Measurements from ENCODE around the gene CD44. TPM values are rescaled to one million over a fixed set of nuclear protein-coding genes. Genes with fewer than 3 reads are reported as not detected.

Gene CD44
- polyA plus RNA-seq, 1 of the 3 experiments (the other 2 are of a cell fraction) = 457 TPM

GRCh38 chr11:35246745-35247144 lies 107.8 kb downstream of the CD44 start:
- 33% methylated on average over 2 of the region's 2 CpGs for WGBS (ENCODE audit: low lambda C conversion rate)
- H2AFZ ChIP-seq (ENCODE audit: low read depth) = no peak overlapping the region

DNA sequence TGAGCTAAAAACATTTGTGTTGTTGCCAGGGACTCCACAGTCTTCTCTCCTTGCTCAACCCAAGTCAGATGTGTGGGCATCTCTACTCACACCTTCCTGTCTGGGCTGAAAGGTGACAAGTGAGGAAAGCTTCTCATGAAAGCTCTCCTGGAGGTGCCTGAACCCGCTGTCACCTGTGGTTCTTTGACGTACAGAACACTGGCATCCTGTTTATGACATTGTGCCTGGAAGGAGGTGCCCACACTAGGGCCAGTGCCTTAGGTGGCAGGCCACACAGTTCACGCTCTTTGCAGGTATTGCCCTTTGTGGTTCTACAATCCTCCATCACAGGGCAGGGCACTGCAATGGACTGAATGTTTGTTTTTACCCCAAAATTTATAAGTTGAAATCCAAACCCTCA lies 108.5 kb downstream of the CD44 start:
- no peaks in the 10 kb centered on the region for H3K79me2 ChIP-seq (ENCODE audit: insufficient read depth)
- no peak overlapping the region for H3K4me3 ChIP-seq (ENCODE audit: low read depth in 2 of 2, low read length in 1 of 2)
- H3K4me1 ChIP-seq (ENCODE audit: control insufficient read depth in 1 of 2, insufficient read depth in 2 of 2, low read depth in 1 of 2, low read length in 1 of 2) = no peaks in the 10 kb centered on the region
- H3K27me3 ChIP-seq (ENCODE audit: insufficient read depth) = no peaks in the 10 kb centered on the region
- no peak overlapping the region for H3K9ac ChIP-seq
- no peaks in the 10 kb centered on the region for H3K9me2 ChIP-seq
- ChIA-PET CTCF (interaction anchor here (0.6 to 1.4 kb wide), 5 partner anchors 9 to 250 kb away, joined by 3 to 4 read pairs (median 3); no protein-coding TSS in a partner anchor), POLR2A (no interaction called here)
- no peak for DNase-seq
- WGBS (ENCODE audit: low lambda C conversion rate) = 96% methylated on average over 3 of the region's 3 CpGs
- no peaks in the 10 kb centered on the region for H4K20me1 ChIP-seq (ENCODE audit: insufficient read depth)
- H3K36me3 ChIP-seq (replicated peaks in 1 of 2; ENCODE audit: control insufficient read depth in 1 of 2, insufficient read depth in 2 of 2, low read length in 1 of 2) = no peaks in the 10 kb centered on the region
- no peak overlapping the region for H3K4me2 ChIP-seq
- H3K9me3 ChIP-seq = no peaks in the 10 kb centered on the region
- H2AFZ ChIP-seq (ENCODE audit: low read depth) = no peak overlapping the region
- H3K27ac ChIP-seq (ENCODE audit: low read depth in 2 of 2, low read length in 1 of 2) = no peak overlapping the region; a peak in 1 of 4 replicates
- H3F3A ChIP-seq (replicated peaks; ENCODE audit: insufficient read depth) = peaks cover 3% of the 10 kb centered on the region
- TF ChIP-seq GATA2 (CRISPR knock-in tag; IDR thresholded peaks at IDR 0.05) (no peak), NFIC (IDR thresholded peaks at IDR 0.05; ENCODE audit: borderline replicate concordance) (no peak), FOXJ3 (CRISPR knock-in tag; IDR thresholded peaks at IDR 0.05) (no peak), TEAD4 (IDR thresholded peaks at IDR 0.05; ENCODE audit: borderline replicate concordance, insufficient read depth) (no peak), PBX3 (IDR thresholded peaks at IDR 0.05) (no peak), EP300 (IDR thresholded peaks at IDR 0.05; ENCODE audit: borderline replicate concordance in 1 of 2, low read depth in 1 of 2, low read length in 1 of 2) (no peak), FOSL2 (IDR thresholded peaks at IDR 0.05; ENCODE audit: borderline replicate concordance, low read depth) (no peak), POLR2AphosphoS5 (IDR thresholded peaks at IDR 0.05; ENCODE audit: low read depth, low read length) (no peak), SIN3A (IDR thresholded peaks at IDR 0.05; ENCODE audit: borderline replicate concordance, low read depth, low read length) (no peak), JUND (IDR thresholded peaks at IDR 0.05) (no peak), SMC3 (IDR thresholded peaks at IDR 0.05; ENCODE audit: low read depth, low read length) (no peak)
- TF ChIP-seq, protein P1, sequence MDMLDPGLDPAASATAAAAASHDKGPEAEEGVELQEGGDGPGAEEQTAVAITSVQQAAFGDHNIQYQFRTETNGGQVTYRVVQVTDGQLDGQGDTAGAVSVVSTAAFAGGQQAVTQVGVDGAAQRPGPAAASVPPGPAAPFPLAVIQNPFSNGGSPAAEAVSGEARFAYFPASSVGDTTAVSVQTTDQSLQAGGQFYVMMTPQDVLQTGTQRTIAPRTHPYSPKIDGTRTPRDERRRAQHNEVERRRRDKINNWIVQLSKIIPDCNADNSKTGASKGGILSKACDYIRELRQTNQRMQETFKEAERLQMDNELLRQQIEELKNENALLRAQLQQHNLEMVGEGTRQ (IDR thresholded peaks at IDR 0.05; ENCODE audit: borderline replicate concordance, low read depth, low read length) = no peak
- TF ChIP-seq, protein P2, sequence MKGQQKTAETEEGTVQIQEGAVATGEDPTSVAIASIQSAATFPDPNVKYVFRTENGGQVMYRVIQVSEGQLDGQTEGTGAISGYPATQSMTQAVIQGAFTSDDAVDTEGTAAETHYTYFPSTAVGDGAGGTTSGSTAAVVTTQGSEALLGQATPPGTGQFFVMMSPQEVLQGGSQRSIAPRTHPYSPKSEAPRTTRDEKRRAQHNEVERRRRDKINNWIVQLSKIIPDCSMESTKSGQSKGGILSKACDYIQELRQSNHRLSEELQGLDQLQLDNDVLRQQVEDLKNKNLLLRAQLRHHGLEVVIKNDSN (IDR thresholded peaks at IDR 0.05; ENCODE audit: borderline replicate concordance, low read depth) = no peak

More at GRCh38 chr11:35246745-35247144, 107.8 kb downstream of the CD44 start:
- ChIA-PET POLR2A (no interaction called here), CTCF (interaction anchor here (0.6 to 1.4 kb wide), 7 partner anchors 8 to 321 kb away, joined by 3 to 4 read pairs (median 3); no protein-coding TSS in a partner anchor)
- no peak overlapping the region for H3K4me2 ChIP-seq
- H3K9me2 ChIP-seq = no peaks in the 10 kb centered on the region
- no peaks in the 10 kb centered on the region for H3K79me2 ChIP-seq (ENCODE audit: insufficient read depth)
- H3K9me3 ChIP-seq = no peaks in the 10 kb centered on the region
- no peak overlapping the region for H3K4me3 ChIP-seq (ENCODE audit: low read depth in 2 of 2, low read length in 1 of 2)
- peak overlapping the region; percentile 24 to 58; a peak in 2 of 4 replicates for H3K27ac ChIP-seq (ENCODE audit: low read depth in 2 of 2, low read length in 1 of 2)
- H3K27me3 ChIP-seq (ENCODE audit: insufficient read depth) = no peaks in the 10 kb centered on the region
- H4K20me1 ChIP-seq (ENCODE audit: insufficient read depth) = no peaks in the 10 kb centered on the region
- no peaks in the 10 kb centered on the region for H3K36me3 ChIP-seq (replicated peaks in 1 of 2; ENCODE audit: control insufficient read depth in 1 of 2, insufficient read depth in 2 of 2, low read length in 1 of 2)
- no peak for DNase-seq
- H3F3A ChIP-seq (replicated peaks; ENCODE audit: insufficient read depth) = peaks cover 6% of the 10 kb centered on the region
- TF ChIP-seq PBX3 (IDR thresholded peaks at IDR 0.05) (peak; percentile 77), POLR2AphosphoS5 (IDR thresholded peaks at IDR 0.05; ENCODE audit: low read depth, low read length) (no peak), GABPA (IDR thresholded peaks at IDR 0.05; ENCODE audit: low read depth) (no peak), EP300 (IDR thresholded peaks at IDR 0.05; ENCODE audit: borderline replicate concordance in 1 of 2, low read depth in 1 of 2, low read length in 1 of 2) (peak in 1 of 2 experiments; percentile 65; a peak in 1 of 4 replicates), RCOR1 (IDR thresholded peaks at IDR 0.05; ENCODE audit: low read length) (no peak), CHD2 (IDR thresholded peaks at IDR 0.05; ENCODE audit: low read length, partially characterized antibody) (no peak), MEF2A (IDR thresholded peaks at IDR 0.05; ENCODE audit: borderline replicate concordance, low read depth) (peak; percentile 61; the same call in 1 of the 2 replicates), GATA2 (CRISPR knock-in tag; IDR thresholded peaks at IDR 0.05) (no peak), SMC3 (IDR thresholded peaks at IDR 0.05; ENCODE audit: low read depth, low read length) (no peak), TCF12 (IDR thresholded peaks at IDR 0.05) (peak; percentile 92), NFIC (IDR thresholded peaks at IDR 0.05; ENCODE audit: borderline replicate concordance) (peak; percentile 18; the same call in 1 of the 2 replicates), ELF1 (IDR thresholded peaks at IDR 0.05) (no peak), RXRA (IDR thresholded peaks at IDR 0.05; ENCODE audit: borderline replicate concordance, low read depth) (no peak), JUND (IDR thresholded peaks at IDR 0.05) (peak; percentile 13; the same call in 1 of the 2 replicates)
- TF ChIP-seq, protein P1 (IDR thresholded peaks at IDR 0.05; ENCODE audit: borderline replicate concordance, low read depth, low read length) = no peak
- TF ChIP-seq, protein P2 (IDR thresholded peaks at IDR 0.05; ENCODE audit: borderline replicate concordance, low read depth) = no peak
- no peak overlapping the region for H3K9ac ChIP-seq
- no peaks in the 10 kb centered on the region; a peak in 1 of 4 replicates for H3K4me1 ChIP-seq (ENCODE audit: control insufficient read depth in 1 of 2, insufficient read depth in 2 of 2, low read depth in 1 of 2, low read length in 1 of 2)
